ENCODE results near the gene GMDS.
"Not testable (repeated sequence)": the region's sequence is repeated elsewhere in the genome, so short reads cannot be mapped to it uniquely, and the experiment has no call there.

Gene GMDS

GRCh38 chr6:1679688-1680068 lies 565.7 kb downstream of the GMDS start:
- no peak for DNase-seq
- no peak for ATAC-seq

DNA sequence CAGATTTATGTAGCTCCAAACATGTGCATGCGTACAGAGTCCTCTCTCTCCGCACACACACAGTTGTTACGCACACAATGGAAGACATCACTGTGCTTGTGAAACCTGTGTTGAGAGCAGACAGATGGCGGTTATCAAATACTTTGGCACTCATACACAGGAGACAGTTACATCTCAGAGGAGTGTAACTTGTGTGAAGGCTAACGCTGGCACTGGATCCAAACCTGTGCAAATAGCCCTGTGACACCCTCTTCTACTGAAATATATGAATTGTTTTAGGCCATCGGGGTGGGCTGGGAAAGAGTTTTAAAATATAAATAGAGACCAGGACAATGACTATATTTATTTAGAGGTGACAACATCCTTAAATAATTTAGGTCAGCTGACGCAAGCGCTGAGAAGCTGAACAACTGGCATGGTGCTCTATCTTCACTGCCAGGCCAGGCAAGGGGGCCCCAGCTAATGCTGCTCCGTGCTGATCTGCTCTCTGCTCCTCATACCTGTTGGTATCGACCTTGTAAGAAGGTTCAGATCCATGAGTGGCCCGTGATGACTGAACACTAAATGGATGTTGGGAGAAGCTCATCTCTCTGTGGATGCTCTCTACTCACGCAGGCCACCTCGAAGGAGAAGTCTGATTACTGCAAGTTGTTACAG lies 566.2 kb downstream of the GMDS start:
- DNase-seq (no peak), ATAC-seq (no peak)

- ATAC-seq (no peak), DNase-seq (no peak)
Measured at GRCh38 chr6:1678201-1678600, 567.2 kb downstream of the GMDS start.

- no peak for DNase-seq
- ATAC-seq: no peak
Measured at GRCh38 chr6:1672379-1672778, 573.0 kb downstream of the GMDS start.

DNA sequence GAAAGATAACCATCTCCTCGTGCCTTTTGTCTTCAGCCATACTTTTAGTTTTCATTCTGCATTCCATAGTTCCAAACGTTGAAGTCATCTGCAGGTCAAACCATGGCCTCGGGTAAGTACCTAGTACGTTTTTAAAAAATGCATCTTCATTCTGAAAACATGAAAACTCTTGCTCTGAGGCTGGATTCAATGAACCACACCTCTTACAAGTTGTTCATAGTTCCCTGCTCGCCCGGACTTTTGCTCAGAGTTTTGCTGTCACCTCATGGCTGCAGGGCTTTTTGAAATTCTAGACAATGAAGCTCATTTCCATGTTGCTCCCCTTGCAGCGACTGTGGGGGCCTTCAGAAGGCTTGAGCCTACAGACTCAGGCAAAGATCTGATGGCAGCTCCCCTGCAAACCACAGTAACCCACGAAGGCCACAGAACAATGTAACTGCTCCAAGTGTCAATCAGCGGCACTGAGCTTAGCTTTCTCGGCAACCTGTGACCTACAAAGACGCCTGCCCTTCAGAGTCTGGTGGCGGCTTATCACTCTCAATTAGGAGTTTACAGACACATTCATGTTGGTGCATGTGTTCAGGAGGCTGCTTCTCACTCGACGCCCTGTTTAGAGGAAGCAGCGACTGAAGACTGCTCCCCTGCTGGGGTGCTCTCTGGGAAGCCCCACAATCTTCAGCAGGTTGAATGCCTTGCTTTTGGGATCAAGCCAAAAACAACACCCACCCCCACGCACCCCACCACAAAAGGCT lies 574.5 kb downstream of the GMDS start:
- DNase-seq: no peak
- ATAC-seq: peak; percentile 19

GRCh38 chr6:1669996-1670395 lies 575.4 kb downstream of the GMDS start:
- DNase-seq (no peak), ATAC-seq (no peak)

GRCh38 chr6:1668456-1668855 lies 576.9 kb downstream of the GMDS start:
- not testable (repeated sequence) for DNase-seq, ATAC-seq

DNA sequence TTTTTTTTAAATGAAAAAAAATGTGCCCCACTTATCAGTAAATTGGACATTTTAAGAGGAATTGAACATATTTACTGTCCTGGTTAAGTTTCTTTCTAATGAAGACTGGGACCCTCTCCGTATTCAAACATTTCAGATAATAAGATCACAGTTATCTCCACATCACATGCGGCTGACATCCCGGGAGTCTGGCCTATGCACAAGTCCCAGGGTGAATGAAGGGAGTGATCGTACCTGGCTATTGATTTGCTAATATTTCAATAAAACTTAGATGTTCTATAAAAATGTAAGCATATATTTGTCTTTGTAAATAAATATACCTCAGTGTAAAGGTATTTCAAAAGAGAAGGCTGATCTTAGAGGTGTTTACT lies 577.6 kb downstream of the GMDS start:
- ATAC-seq: no peak
- no peak for DNase-seq

DNA sequence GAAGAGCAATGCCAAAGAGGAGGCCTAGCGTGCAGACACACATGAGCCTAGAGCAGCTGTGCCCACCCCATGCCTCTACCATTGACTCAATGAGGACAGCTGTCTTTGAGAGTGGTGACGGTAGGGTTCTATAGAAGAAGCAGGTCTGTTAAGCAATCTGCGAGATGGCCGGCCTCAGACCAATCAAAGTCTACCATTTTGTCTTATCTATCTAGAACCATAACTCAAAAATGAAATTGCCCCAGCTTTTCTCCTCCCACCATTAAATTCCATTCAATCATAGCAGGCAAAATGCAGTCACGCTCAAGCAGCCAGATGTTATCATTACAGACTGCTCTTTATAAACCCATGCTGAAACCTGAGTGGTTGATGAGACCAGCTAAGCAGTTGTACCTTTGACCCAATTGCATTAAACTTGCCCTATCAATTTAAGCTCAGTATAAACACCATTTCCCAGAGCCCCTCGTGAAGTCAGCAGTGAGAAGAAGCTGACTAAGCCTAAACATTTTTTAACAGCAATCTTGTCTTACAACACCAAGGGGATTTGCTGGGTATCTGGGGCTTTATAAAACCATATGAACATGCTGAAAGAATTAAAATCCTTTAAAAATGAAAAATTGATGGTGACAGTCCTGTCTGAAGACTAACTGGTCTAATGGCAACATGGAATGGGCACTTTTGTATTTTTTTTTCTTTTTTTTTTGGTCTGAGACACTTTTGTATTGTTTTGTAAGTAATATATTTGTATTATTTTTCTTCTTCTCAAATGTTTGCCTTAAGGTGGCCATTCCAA lies 578.2 kb downstream of the GMDS start:
- DNase-seq (no peak), ATAC-seq (no peak)

DNA sequence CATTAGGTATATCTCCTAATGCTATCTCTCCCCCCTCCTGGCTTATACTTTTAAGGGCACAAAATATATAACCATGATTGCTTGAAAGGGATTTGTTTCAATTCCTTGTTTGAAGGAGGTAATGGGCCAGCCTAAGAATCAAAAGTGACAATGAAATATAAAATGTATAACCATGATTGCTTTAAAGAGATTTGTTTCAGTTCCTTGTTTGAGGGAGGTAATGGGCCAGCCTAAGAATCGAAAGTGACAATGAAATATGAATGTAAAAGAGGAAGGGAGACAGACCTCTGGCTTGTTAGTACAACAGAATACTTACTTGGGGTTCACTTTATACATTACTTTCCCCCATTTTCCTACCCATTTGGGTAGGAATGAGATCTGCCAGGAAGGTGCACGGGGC lies 580.2 kb downstream of the GMDS start:
- no peak for ATAC-seq
- DNase-seq: no peak

GRCh38 chr6:1664329-1664728 lies 581.1 kb downstream of the GMDS start:
- ATAC-seq: no peak
- no peak for DNase-seq

- no peak for ATAC-seq
Measured at GRCh38 chr6:1663511-1663910, 581.9 kb downstream of the GMDS start.

DNA sequence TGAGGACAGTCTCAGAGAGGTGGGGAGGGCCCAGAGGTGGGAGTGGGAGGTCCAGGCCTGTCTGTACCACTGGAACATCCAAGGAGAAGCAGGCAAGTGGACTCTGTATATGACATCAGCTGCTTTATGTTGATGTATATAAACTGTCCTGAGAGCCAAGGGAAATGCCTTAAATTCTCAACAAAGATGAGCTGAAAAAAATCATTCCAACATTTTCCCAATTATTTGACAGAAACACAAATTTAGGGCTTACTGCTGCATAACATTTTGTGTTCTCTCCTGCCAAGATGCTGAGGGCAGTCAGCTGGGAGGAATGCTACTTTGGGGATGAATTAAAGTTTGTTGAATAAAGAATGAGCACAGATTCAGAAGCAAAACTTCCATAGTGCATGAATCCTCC lies 582.9 kb downstream of the GMDS start:
- no peak for ATAC-seq
- DNase-seq: no peak

More at GRCh38 chr6:1663511-1663910, 581.9 kb downstream of the GMDS start:
- no peak for DNase-seq

DNA sequence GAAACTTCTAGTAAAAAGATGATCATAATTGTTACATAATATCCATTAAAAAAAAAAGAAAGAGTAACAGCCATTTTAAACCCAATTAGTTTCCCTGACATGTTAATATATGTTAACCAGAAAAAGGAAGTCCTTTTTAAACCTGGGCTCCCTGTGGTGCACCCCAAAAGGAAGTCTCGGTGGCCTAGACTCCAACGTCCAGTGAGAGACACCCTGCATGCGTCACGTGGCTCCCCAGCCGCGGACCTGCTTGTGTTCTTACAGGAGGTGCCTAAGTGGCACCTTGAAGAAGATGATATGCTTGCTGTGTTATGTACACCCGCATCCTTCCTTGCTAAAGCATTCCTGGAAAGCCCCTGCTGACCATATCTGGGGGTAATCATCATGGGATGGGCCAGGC lies 585.6 kb downstream of the GMDS start:
- ATAC-seq (no peak), DNase-seq (no peak)

DNA sequence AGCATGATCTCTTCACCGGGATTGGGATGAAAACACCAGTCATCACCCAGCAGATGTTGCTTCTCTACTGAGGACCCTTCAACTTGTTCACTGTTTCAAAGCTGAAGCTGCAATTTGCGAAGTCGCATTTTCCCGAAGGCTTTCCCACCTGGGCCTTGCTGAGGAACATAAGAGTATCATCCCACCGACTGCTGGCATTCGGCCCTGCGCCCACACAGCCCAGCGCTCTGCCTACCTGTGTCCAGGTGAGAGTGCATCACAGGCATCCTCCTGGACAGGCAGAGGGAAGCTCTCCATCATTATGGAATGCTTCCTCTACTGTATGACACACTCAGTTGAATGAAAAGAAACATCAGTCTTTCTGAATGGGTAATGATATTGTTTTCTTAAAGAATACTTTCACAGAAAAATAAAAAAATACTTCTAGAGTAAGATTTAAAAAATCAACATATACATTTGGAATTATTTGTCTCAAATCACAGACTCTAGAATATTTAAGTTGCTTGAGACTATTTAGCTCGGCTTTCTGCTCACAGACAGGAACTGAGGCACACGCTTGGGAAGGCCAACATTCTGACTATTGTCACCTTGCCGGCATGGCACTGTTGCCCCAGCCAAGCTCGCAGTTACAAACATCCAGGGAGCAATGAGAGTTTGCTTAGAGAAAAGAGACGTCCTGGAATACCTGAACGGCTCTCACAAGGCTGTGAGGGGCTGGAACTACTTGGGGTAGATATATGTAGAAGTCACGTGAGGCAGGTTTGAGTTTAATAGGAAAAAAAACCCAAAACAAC lies 587.0 kb downstream of the GMDS start:
- no peak for ATAC-seq
- no peak for DNase-seq

GRCh38 chr6:1657771-1658165 lies 587.6 kb downstream of the GMDS start:
- ATAC-seq (no peak), DNase-seq (no peak)

- ATAC-seq: no peak
- DNase-seq: no peak
Measured at GRCh38 chr6:1657116-1657770, 588.2 kb downstream of the GMDS start.

DNA sequence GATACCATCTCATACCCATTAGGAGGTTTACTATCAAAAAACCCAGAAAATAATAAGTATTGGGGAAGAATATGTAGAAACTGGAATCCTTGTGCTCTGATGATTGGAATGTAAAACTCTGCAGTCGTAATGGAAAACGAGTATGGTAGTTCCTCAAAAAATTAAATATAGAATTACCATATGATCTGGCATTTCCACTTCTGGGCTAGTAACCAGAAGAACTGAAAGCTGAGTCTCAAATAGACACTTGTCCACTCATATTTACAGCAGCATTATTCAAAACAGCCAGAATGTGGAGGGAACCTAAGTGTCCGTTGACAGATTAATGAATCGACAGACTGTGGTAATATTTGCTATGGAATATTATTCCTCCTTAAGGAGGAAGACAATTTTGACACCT lies 591.4 kb downstream of the GMDS start:
- ATAC-seq (no peak), DNase-seq (no peak)

GRCh38 chr6:1652842-1653241 lies 592.6 kb downstream of the GMDS start:
- DNase-seq (no peak), ATAC-seq (no peak)

- DNase-seq (no peak), ATAC-seq (no peak)
Measured at GRCh38 chr6:1651362-1651761, 594.0 kb downstream of the GMDS start.

DNA sequence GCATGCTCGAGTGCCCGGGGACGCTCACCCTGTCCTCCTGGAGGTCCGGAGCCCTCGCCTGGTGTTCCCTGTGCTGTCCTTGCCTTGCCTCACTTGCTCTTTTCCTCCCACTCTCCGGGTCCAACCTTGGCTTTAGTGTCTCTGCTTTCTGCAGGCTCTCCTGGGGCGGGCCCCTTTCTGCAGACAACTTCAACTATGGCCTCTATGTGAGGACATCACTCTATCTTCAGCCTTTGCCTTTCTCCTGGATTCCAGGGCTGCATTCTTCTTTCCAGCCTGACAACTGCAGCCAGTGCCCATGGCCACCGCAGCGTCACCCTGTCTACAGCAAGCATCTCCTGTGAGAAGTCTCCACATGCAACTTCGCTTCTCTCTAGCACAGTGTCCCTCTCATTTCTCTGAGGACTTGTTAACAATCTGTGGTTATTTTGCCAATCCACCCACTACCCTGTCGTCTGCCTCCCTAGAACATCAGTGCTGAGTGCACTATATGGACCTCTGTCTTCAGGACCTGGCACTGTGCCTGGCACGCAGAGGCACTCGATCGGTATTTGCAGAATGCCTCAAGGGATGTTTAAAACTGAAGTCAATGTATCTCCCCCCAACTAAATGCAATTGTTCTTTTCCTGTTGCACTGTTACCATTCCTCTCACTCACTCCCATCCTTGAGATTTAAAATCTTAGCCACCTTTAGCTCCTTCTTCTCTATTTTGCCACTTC lies 599.8 kb downstream of the GMDS start:
- no peak for ATAC-seq
- no peak for DNase-seq
